GM12891 (cell line): ENCODE measurements around the gene FGFR2.

Experiments
- POLR2A ChIP-seq: IDR thresholded peaks from 2 replicates; pipeline ENCODE4 v1.6.1; 2011; ENCODE audit warnings: low read depth, low read length, control low read depth
- POLR2AphosphoS5 ChIP-seq: IDR thresholded peaks from 2 replicates; pipeline ENCODE4 v1.6.1; 2011; ENCODE audit warnings: low read depth, low read length, control low read depth
- TAF1 ChIP-seq: IDR thresholded peaks from 2 replicates; pipeline ENCODE4 v1.6.1; 2011; ENCODE audit warnings: low read depth, low read length, control low read depth

DNA sequence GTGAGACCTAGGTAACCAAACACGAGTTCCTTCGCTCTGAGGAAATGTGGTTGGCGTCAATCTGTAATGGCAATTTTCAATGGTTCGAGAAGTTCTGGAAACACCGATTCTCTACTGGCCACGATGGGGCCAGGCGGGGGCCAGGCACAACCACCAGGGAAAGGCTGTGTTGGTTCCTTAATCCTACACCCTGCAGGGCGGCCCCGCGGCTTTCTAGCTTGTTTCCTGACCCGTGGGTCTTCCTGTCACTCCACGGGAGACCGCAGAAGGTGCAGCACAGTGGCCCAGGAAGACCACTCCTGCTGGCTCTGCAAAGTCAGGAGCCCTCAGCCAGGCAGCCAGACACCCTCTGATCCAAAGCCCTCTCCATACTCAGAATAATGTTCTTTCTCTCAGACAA, 113.4 kb downstream of the FGFR2 start:
- TF ChIP-seq POLR2AphosphoS5 = no peak
- TF ChIP-seq TAF1 = no peak
- TF ChIP-seq POLR2A = no peak
